GM21576 (cell line): ENCODE results near the gene SH2D1B.
"Not testable (repeated sequence)": the region's sequence is repeated elsewhere in the genome, so short reads cannot be mapped to it uniquely, and the experiment has no call there.

Source experiments
- ATAC-seq: cut with Tn5 transposase; IDR thresholded peaks from one replicate; pipeline ENCODE4 v1.9.1; 2021; ENCODE audit warnings: mild to moderate bottlenecking, moderate library complexity; ENCODE audit not compliant: unreplicated experiment

The SH2D1B gene

GRCh38 chr1:162365284-162366020, 46.5 kb downstream of the SH2D1B start:
- no peak for ATAC-seq

GRCh38 chr1:162364498-162364897, 47.4 kb downstream of the SH2D1B start:
- ATAC-seq: no peak

- ATAC-seq: no peak
Observed at GRCh38 chr1:162363823-162364222, 48.1 kb downstream of the SH2D1B start.

- peak; percentile 22 for ATAC-seq
Observed at GRCh38 chr1:162361349-162361748, 50.6 kb downstream of the SH2D1B start.

- ATAC-seq: no peak
Observed at GRCh38 chr1:162360874-162361260, 51.1 kb downstream of the SH2D1B start.

GRCh38 chr1:162360237-162360873, 51.6 kb downstream of the SH2D1B start:
- ATAC-seq: no peak

- no peak for ATAC-seq
Observed at GRCh38 chr1:162359523-162360236, 52.3 kb downstream of the SH2D1B start.

GRCh38 chr1:162358928-162359327, 53.0 kb downstream of the SH2D1B start:
- no peak for ATAC-seq

GRCh38 chr1:162357681-162358266, 54.2 kb downstream of the SH2D1B start:
- no peak for ATAC-seq

- ATAC-seq: no peak
Observed at GRCh38 chr1:162353702-162354101, 58.2 kb downstream of the SH2D1B start.

GRCh38 chr1:162353078-162353477, 58.9 kb downstream of the SH2D1B start:
- no peak for ATAC-seq

GRCh38 chr1:162351874-162352273, 60.1 kb downstream of the SH2D1B start:
- not testable (repeated sequence) for ATAC-seq

GRCh38 chr1:162351246-162351842, 60.6 kb downstream of the SH2D1B start:
- ATAC-seq: no peak

- no peak for ATAC-seq
Observed at GRCh38 chr1:162349635-162350330, 62.2 kb downstream of the SH2D1B start.

GRCh38 chr1:162347281-162347680, 64.7 kb downstream of the SH2D1B start:
- no peak for ATAC-seq
